Left cardiac atrium (tissue), 2 donors: ENCODE results near the gene TRIML1. TPM values are rescaled to one million over a fixed set of nuclear protein-coding genes. Genes with fewer than 3 reads are reported as not detected.

Experiments
- total RNA-seq, 2 donors: library from RNA; stranded (reverse); fragmentation: NEBNext Ultra II Directional; extraction: Animal tissue kit (Norgen Biotek cat#: 25700); gene quantifications; one replicate each; pipeline ENCODE4 v1.2.1, GENCODE V29; 2021
- donor health status: DM: no; HTN: yes; CAD: no; lungs with severe emphysema.
- donor health status: DM: yes; HTN: yes; CAD: no.

The TRIML1 gene
- total RNA-seq, 2 donors from 2014 or later: not detected

Other genes starting within 250 kb of the TRIML1 start
- gene ZFP42, start 143.7 kb upstream of the TRIML1 start, total RNA-seq: not detected
- gene TRIML2, start 29.8 kb upstream of the TRIML1 start, total RNA-seq: not detected